GM10266 (cell line): ENCODE results near the gene DNAH11.
A peak's percentile ranks its signal among the peaks of the same experiment; 100 is the strongest.

Source experiments
- DNase-seq: peaks from one replicate; pipeline ENCODE4 v3.0.0; 2012; ENCODE audit errors: extremely low spot score
- CTCF ChIP-seq: IDR thresholded peaks from 2 replicates; pipeline ENCODE4 v1.5.1; 2012; ENCODE audit warnings: mild to moderate bottlenecking, low read depth; ENCODE audit not compliant: control insufficient read depth, insufficient read depth; ENCODE audit errors: missing control alignments

DNAH11 gene

GRCh38 chr7:21579341-21580072, 36.7 kb downstream of the DNAH11 start:
- no peak for DNase-seq
- TF ChIP-seq CTCF: no peak

DNA sequence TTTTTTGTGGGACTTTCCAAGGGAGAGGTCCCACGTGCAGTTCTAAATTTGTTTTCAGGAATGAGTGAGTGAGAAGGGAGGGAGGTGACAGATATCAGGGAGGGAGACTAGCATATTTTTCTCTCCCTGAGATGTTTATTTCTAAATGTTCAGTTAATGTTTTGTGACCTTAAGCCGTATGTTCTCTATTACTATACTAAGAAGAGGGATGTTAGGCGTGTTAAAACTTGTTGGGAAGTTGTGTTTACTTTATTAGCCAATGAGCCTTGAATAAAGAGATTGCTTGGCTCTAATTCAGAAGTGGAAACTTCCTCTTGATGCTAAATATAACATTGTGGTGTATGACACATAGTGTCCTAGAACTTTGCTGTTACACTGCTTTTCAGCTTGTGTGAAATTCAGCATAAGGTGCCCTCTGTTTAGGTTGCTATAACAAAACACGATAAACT, 37.3 kb downstream of the DNAH11 start:
- TF ChIP-seq CTCF: no peak
- DNase-seq: peak; percentile 13

DNA sequence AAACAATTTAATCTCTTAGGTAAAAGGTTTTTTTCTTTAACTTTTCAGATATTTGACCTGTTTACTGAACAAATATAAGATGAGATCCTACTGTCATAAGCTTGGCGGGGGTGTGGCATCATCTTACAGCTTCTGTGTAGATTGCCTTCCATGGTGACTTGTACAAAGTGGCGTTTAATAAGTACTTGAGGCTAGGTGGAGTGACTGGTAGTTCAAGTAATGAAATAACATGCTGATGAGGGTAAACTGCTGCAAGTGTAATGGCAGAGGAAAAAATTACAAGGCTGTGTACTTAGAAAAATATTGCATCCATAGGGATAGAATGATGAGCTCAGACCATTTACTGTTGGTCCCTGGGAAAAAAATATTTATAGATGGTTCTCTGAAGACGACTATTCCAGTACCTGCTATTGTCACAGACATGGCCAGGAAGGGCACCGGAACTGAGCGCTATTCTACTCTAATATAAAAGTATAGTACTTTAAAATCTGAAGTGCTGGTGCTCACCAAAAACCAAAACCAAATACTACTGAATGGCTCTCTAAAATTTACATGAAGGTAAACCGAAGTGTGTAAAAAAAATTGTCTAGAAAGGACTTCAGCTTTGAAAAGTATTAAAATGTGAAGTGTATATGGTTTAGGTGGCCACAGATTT, 42.4 kb downstream of the DNAH11 start:
- TF ChIP-seq CTCF: no peak
- no peak for DNase-seq

- TF ChIP-seq CTCF: no peak
- DNase-seq: no peak
Measured at GRCh38 chr7:21587139-21587784, 44.4 kb downstream of the DNAH11 start.

GRCh38 chr7:21596801-21597200, 54.0 kb downstream of the DNAH11 start:
- no peak for DNase-seq
- TF ChIP-seq CTCF: no peak

DNA sequence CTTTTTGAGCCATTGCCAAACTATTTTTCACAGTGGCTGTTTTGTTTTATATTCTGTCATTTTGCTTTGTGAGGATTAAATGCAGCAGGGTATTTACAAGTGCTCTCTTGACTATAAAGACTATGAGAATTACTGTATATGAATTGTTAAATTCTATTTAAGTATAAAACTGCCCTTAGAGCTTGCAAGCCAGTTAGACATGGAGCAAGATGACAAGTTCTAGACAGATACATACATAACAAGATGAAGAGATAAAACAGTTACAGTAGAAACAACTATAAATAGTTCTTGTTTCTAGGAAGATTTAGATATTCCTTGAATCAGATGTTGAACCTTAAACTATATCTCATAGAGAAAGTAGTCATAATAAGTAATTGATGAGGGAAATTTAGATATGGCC, 60.6 kb downstream of the DNAH11 start:
- TF ChIP-seq CTCF: no peak
- no peak for DNase-seq
